Measurements from ENCODE around the gene KCMF1. TPM values are rescaled to one million over a fixed set of nuclear protein-coding genes. Genes with fewer than 3 reads are reported as not detected.
A peak's percentile ranks its signal among the peaks of the same experiment; 100 is the strongest.

The KCMF1 gene
- total and polyA plus RNA-seq, 2 of the 13 experiments (the other 11 are each of a cell fraction or from before 2014, with no cell fraction given): 62.1 to 116 TPM

- TF ChIP-seq PCBP2 (optimal IDR thresholded peaks at IDR 0.05; ENCODE audit: low read depth, low read length, poor library complexity, severe bottlenecking): no peak
- peak; percentile 78; the same call in 1 of the 2 replicates for TF ChIP-seq ARID2 (CRISPR knock-in tag; IDR thresholded peaks at IDR 0.05; ENCODE audit: borderline replicate concordance)
- TF ChIP-seq ZBTB44 (CRISPR knock-in tag; IDR thresholded peaks at IDR 0.05): peak; percentile 42; the same call in 1 of the 2 replicates
- TF ChIP-seq HIVEP1 (CRISPR knock-in tag; IDR thresholded peaks at IDR 0.05): peak; percentile 85
- peak; percentile 87; the same call in 1 of the 2 replicates for TF ChIP-seq NRL (CRISPR knock-in tag; IDR thresholded peaks at IDR 0.05; ENCODE audit: borderline replicate concordance)
- TF ChIP-seq HNRNPL (IDR thresholded peaks at IDR 0.05; ENCODE audit: low read depth, low read length): 0 out of 2 replicates have a peak, but pooled peaks have one; percentile 65
- no peak for TF ChIP-seq EZH2 (conservative IDR thresholded peaks at IDR 0.05; ENCODE audit: low read depth, low read length)
- TF ChIP-seq ZNF567 (CRISPR knock-in tag; IDR thresholded peaks at IDR 0.05; ENCODE audit: borderline replicate concordance): peak; percentile 98; the same call in 1 of the 2 replicates
- peak; percentile 85 for TF ChIP-seq IKZF4 (CRISPR knock-in tag; IDR thresholded peaks at IDR 0.05; ENCODE audit: borderline replicate concordance, low read depth, not compliant biosample characterization)
- TF ChIP-seq LRRFIP1 (CRISPR knock-in tag; conservative IDR thresholded peaks at IDR 0.05): no peak
- no peak for TF ChIP-seq CERS6 (CRISPR knock-in tag; IDR thresholded peaks at IDR 0.05)
- peak; percentile 89; the same call in 1 of the 2 replicates for TF ChIP-seq ZBTB49 (CRISPR knock-in tag; IDR thresholded peaks at IDR 0.05; ENCODE audit: borderline replicate concordance)
- TF ChIP-seq IRX3 (CRISPR knock-in tag; IDR thresholded peaks at IDR 0.05; ENCODE audit: borderline replicate concordance, low read depth): peak; percentile 58; the same call in 1 of the 2 replicates
- no peak for TF ChIP-seq HOXA7 (CRISPR knock-in tag; IDR thresholded peaks at IDR 0.05)
- TF ChIP-seq IRF2 (CRISPR knock-in tag; IDR thresholded peaks at IDR 0.05): peak; percentile 97
- TF ChIP-seq LCORL (IDR thresholded peaks at IDR 0.05): peak; percentile 72
- peak; percentile 95 for TF ChIP-seq LCORL (CRISPR knock-in tag; IDR thresholded peaks at IDR 0.05)
- no peak for TF ChIP-seq AGO2 (optimal IDR thresholded peaks at IDR 0.05; ENCODE audit: low read depth, low read length)
- TF ChIP-seq ZNF510 (CRISPR knock-in tag; IDR thresholded peaks at IDR 0.05; ENCODE audit: low read depth): peak; percentile 96
- TF ChIP-seq ZNF282 (IDR thresholded peaks at IDR 0.05; ENCODE audit: partially characterized antibody): no peak
Measured at GRCh38 chr2:84925724-84926376, 45.1 kb upstream of the KCMF1 start (continued).
